ENCODE measurements around the gene ZNF232.
"Not testable (repeated sequence)": the region's sequence is repeated elsewhere in the genome, so short reads cannot be mapped to it uniquely, and the experiment has no call there.

The ZNF232 gene

GRCh38 chr17:5111402-5112204 lies at the start of gene ZNF232:
TSS of gene ZNF232 (minus strand) at chr17:5111878. CDS start at chr17:5111822, 56 bp downstream.
- DNase-seq (peak; percentile 90 to 93), ATAC-seq (peak; percentile 89)
- Mint-ChIP-seq H3K27ac (peak within 1 kb of the TSS; percentile 92 to 95), H3K27me3 (peaks cover 24% of the 10 kb centered on the region), H3K9me3 (no peaks in the 10 kb centered on the region), H3K4me3 (peak within 1 kb of the TSS; percentile 87 to 94), H3K4me1 (peaks cover 31% of the 10 kb centered on the region)

- H3K4me1 Mint-ChIP-seq, H3K9me3 Mint-ChIP-seq, H3K4me3 Mint-ChIP-seq, DNase-seq, ATAC-seq, H3K27ac Mint-ChIP-seq: not testable (repeated sequence)
- H3K27me3 Mint-ChIP-seq = peaks cover 24% of the 10 kb centered on the region
These were observed 49.0 kb upstream of the ZNF232 start for GRCh38 chr17:5160702-5161101.

- not testable (repeated sequence) for DNase-seq, H3K4me3 Mint-ChIP-seq, H3K27me3 Mint-ChIP-seq, H3K27ac Mint-ChIP-seq, H3K4me1 Mint-ChIP-seq, ATAC-seq, H3K9me3 Mint-ChIP-seq
These were observed 34.4 kb upstream of the ZNF232 start for GRCh38 chr17:5146122-5146521.

GRCh38 chr17:5142877-5143276 lies 31.2 kb upstream of the ZNF232 start:
- not testable (repeated sequence) for H3K4me1 Mint-ChIP-seq, H3K27me3 Mint-ChIP-seq, ATAC-seq, H3K27ac Mint-ChIP-seq, H3K4me3 Mint-ChIP-seq, H3K9me3 Mint-ChIP-seq, DNase-seq

GRCh38 chr17:5139458-5139732 lies 27.7 kb upstream of the ZNF232 start:
- no peak for ATAC-seq
- Mint-ChIP-seq H3K27ac (no peak overlapping the region), H3K27me3 (no peaks in the 10 kb centered on the region), H3K9me3 (no peaks in the 10 kb centered on the region), H3K4me3 (no peak overlapping the region), H3K4me1 (no peaks in the 10 kb centered on the region)
- no peak for DNase-seq

- H3K27ac Mint-ChIP-seq = no peak overlapping the region
- H3K27me3 Mint-ChIP-seq = no peaks in the 10 kb centered on the region
- no peak for DNase-seq
- H3K4me3 Mint-ChIP-seq = no peak overlapping the region
- H3K9me3 Mint-ChIP-seq = no peaks in the 10 kb centered on the region
- ATAC-seq = no peak
- no peaks in the 10 kb centered on the region for H3K4me1 Mint-ChIP-seq
These were observed 27.2 kb upstream of the ZNF232 start for GRCh38 chr17:5138616-5139457.

- H3K4me3 Mint-ChIP-seq, H3K27ac Mint-ChIP-seq, ATAC-seq, H3K27me3 Mint-ChIP-seq, DNase-seq, H3K4me1 Mint-ChIP-seq, H3K9me3 Mint-ChIP-seq: not testable (repeated sequence)
These were observed 26.5 kb upstream of the ZNF232 start for GRCh38 chr17:5138198-5138544.

- H3K4me1 Mint-ChIP-seq, H3K27me3 Mint-ChIP-seq, H3K9me3 Mint-ChIP-seq, H3K27ac Mint-ChIP-seq, ATAC-seq, H3K4me3 Mint-ChIP-seq, DNase-seq: not testable (repeated sequence)
These were observed 26.0 kb upstream of the ZNF232 start for GRCh38 chr17:5137511-5138197.

GRCh38 chr17:5136580-5137412 lies 25.1 kb upstream of the ZNF232 start:
- not testable (repeated sequence) for H3K27me3 Mint-ChIP-seq, H3K9me3 Mint-ChIP-seq, ATAC-seq, H3K4me3 Mint-ChIP-seq, H3K4me1 Mint-ChIP-seq, DNase-seq
- H3K27ac Mint-ChIP-seq = peak overlapping the region in 1 of 2 donors; percentile 91

GRCh38 chr17:5135726-5136579 lies 24.3 kb upstream of the ZNF232 start:
- Mint-ChIP-seq H3K27ac (peak overlapping the region in 1 of 2 donors; percentile 91), H3K4me3 (no peak overlapping the region), H3K9me3 (no peaks in the 10 kb centered on the region), H3K4me1 (no peaks in the 10 kb centered on the region), H3K27me3 (no peaks in the 10 kb centered on the region)
- ATAC-seq (no peak), DNase-seq (no peak)

GRCh38 chr17:5135131-5135712 lies 23.5 kb upstream of the ZNF232 start:
- not testable (repeated sequence) for H3K9me3 Mint-ChIP-seq, H3K27me3 Mint-ChIP-seq, H3K4me3 Mint-ChIP-seq, ATAC-seq, H3K4me1 Mint-ChIP-seq, H3K27ac Mint-ChIP-seq, DNase-seq

- ATAC-seq, H3K27ac Mint-ChIP-seq, H3K9me3 Mint-ChIP-seq, DNase-seq, H3K4me3 Mint-ChIP-seq, H3K4me1 Mint-ChIP-seq, H3K27me3 Mint-ChIP-seq: not testable (repeated sequence)
These were observed 22.9 kb upstream of the ZNF232 start for GRCh38 chr17:5134571-5134970.

GRCh38 chr17:5133961-5134360 lies 22.3 kb upstream of the ZNF232 start:
- not testable (repeated sequence) for H3K4me1 Mint-ChIP-seq, ATAC-seq, DNase-seq, H3K27me3 Mint-ChIP-seq, H3K4me3 Mint-ChIP-seq, H3K9me3 Mint-ChIP-seq
- peak overlapping the region in 1 of 2 donors; percentile 59 for H3K27ac Mint-ChIP-seq

- Mint-ChIP-seq H3K9me3 (no peaks in the 10 kb centered on the region), H3K27ac (no peak overlapping the region), H3K4me1 (no peaks in the 10 kb centered on the region), H3K27me3 (no peaks in the 10 kb centered on the region), H3K4me3 (no peak overlapping the region)
- ATAC-seq (no peak), DNase-seq (no peak)
These were observed 21.6 kb upstream of the ZNF232 start for GRCh38 chr17:5133311-5133710.
